HFFc6 (cell line): ENCODE results near the gene AVPR1B. TPM values are rescaled to one million over a fixed set of nuclear protein-coding genes. Genes with fewer than 3 reads are reported as not detected.

Experiments
- DNase-seq: peaks from one replicate; pipeline ENCODE4 v3.0.0-alpha.2; 2018
- H3K27ac Mint-ChIP-seq: 2 replicates; pipeline ENCODE4 v1.8.0; 2020; ENCODE audit warnings: mild to moderate bottlenecking, mixed read lengths
- H3K27me3 Mint-ChIP-seq: 2 replicates; pipeline ENCODE4 v1.8.0; 2021; ENCODE audit warnings: mild to moderate bottlenecking, moderate library complexity, mixed read lengths; ENCODE audit not compliant: insufficient read depth
- H3K36me3 Mint-ChIP-seq: 2 replicates; pipeline ENCODE4 v1.8.0; 2021; ENCODE audit warnings: low read depth, mixed read lengths
- H3K4me1 Mint-ChIP-seq: 2 replicates; pipeline ENCODE4 v1.8.0; 2020; ENCODE audit warnings: low read depth, mixed read lengths
- H3K4me3 Mint-ChIP-seq: 2 replicates; pipeline ENCODE4 v1.8.0; 2020; ENCODE audit warnings: mild to moderate bottlenecking, moderate library complexity, mixed read lengths
- H3K9me3 Mint-ChIP-seq: 2 replicates; pipeline ENCODE4 v1.8.0; 2020; ENCODE audit warnings: mild to moderate bottlenecking, mixed read lengths
- total RNA-seq, 6 experiments: library from RNA; stranded (reverse); fragmentation: NEBNext Ultra II Directional; extraction: Animal tissue kit (Norgen Biotek cat#: 25700); gene quantifications; 2 replicates in 1 of 6; 3 replicates in 5 of 6; pipeline ENCODE4 v1.2.3, GENCODE V29; 2021
- TF ChIP-seq, protein P1 (sequence below): fragments of 200-600 bp; sonication (generic); IDR thresholded peaks from 2 replicates; pipeline ENCODE4 v1.5.0; 2021; ENCODE audit warnings: antibody characterized with exemption, mild to moderate bottlenecking

Gene AVPR1B
- total RNA-seq, 6 experiments from 2014 or later: not detected

DNA sequence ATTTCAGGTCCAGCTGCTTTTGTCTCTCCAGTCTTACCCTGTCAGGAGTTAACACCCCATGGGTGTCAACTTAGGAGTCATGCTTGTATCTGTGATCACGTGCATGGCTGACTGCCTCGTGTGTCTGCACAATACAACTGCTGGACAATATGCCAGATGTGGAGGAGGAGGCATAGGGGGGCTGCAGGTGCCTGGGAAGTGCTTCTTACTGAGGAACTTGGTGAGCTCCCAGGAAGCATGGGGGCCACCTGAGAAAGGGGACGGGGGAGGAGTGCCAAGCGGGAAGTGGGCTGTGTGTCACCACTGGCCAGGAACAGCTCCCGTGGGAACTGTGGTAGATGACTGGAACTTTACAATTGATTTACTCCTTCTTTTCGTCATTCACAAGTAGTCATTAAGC lies 54.7 kb downstream of the AVPR1B start:
- Mint-ChIP-seq H3K27me3 (peaks cover 19% of the 10 kb centered on the region), H3K4me3 (no peak overlapping the region), H3K36me3 (no peaks in the 10 kb centered on the region), H3K27ac (no peak overlapping the region), H3K4me1 (no peaks in the 10 kb centered on the region), H3K9me3 (no peaks in the 10 kb centered on the region; the same call in 1 of the 2 replicates)
- TF ChIP-seq, protein P1, sequence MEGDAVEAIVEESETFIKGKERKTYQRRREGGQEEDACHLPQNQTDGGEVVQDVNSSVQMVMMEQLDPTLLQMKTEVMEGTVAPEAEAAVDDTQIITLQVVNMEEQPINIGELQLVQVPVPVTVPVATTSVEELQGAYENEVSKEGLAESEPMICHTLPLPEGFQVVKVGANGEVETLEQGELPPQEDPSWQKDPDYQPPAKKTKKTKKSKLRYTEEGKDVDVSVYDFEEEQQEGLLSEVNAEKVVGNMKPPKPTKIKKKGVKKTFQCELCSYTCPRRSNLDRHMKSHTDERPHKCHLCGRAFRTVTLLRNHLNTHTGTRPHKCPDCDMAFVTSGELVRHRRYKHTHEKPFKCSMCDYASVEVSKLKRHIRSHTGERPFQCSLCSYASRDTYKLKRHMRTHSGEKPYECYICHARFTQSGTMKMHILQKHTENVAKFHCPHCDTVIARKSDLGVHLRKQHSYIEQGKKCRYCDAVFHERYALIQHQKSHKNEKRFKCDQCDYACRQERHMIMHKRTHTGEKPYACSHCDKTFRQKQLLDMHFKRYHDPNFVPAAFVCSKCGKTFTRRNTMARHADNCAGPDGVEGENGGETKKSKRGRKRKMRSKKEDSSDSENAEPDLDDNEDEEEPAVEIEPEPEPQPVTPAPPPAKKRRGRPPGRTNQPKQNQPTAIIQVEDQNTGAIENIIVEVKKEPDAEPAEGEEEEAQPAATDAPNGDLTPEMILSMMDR: no peak
- no peak for DNase-seq

DNA sequence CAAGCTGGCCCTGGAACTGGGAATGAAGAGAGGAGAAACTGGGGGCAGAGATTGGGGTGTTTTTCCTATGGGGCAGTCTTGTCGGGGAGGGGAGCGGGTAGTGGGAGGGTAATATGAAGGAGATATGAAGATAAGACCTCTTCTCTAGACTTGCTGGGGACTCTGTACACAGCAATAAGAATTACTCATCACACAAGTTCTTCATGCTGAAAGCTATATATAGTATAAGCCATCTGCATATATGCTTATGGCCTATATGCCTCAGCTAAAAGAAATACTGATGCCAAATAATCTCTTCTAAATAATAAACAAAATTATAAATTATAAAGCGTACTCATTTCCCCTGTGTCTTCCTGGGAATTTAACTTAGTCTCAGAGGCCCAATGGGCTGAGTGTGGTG lies 56.3 kb downstream of the AVPR1B start:
- Mint-ChIP-seq H3K9me3 (no peaks in the 10 kb centered on the region; the same call in 1 of the 2 replicates), H3K27me3 (peaks cover 24% of the 10 kb centered on the region; the same call in 1 of the 2 replicates), H3K36me3 (no peaks in the 10 kb centered on the region), H3K27ac (no peak overlapping the region), H3K4me1 (no peaks in the 10 kb centered on the region), H3K4me3 (no peak overlapping the region)
- no peak for DNase-seq
- TF ChIP-seq, protein P1: no peak

Other genes starting within 250 kb of the AVPR1B start
- not detected for gene SLC26A9, start 173.9 kb downstream of the AVPR1B start, total RNA-seq
- gene RAB7B, start 114.0 kb downstream of the AVPR1B start, total RNA-seq: 1 to 10 TPM; 2.6 to 6.6 (median 5.3) TPM
- gene CTSE, start 93.5 kb downstream of the AVPR1B start, total RNA-seq: not detected
- not detected for gene RHEX, start 64.2 kb downstream of the AVPR1B start, total RNA-seq
- gene FAM72A, start 85.5 kb upstream of the AVPR1B start, total RNA-seq: 1 to 10 TPM; 6.8 to 8.2 (median 7.2) TPM
- gene SRGAP2, start 86.2 kb upstream of the AVPR1B start, total RNA-seq: 10 to 100 TPM; 59.6 to 75.9 (median 71.3) TPM